ENCODE measurements around the gene NINJ1. TPM values are rescaled to one million over a fixed set of nuclear protein-coding genes. Genes with fewer than 3 reads are reported as not detected.

The NINJ1 gene
- total RNA-seq, 4 donors from 2014 or later: 20.6 to 87.4 (median 44.2) TPM

DNA sequence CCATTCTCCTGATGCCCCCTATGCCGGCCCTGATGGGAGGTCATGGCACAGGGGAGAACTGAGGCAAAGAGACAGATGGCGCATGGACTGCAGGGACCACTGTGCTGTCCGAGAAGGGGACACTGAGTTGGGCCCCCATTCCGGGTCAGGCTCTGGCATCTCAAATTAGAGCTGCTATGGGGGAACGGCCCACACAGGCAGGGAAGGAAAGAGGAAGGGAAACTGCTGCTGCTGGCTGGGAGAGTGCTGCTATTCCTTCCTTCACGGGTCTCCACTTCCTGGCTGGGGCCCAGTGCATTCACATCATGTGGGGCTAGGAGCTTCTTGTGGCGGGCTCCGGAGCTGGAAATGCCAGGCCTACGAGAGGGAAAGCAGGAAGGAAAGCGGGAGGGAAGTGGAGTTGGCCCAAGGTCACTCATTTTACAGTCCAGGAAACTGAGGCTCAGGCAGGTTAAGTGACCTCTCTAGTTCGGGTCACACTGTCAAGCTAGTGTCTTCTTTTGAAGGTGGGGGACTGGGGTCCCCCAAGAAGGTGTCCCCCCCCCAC lies 39.3 kb downstream of the NINJ1 start:
- Histone ChIP-seq H3K27me3 (no peaks in the 10 kb centered on the region), H3K27ac (peak overlapping the region; percentile 98), H3K4me1 (peaks cover 6 to 25% of the 10 kb centered on the region in 2 donors), H3K4me3 (peak overlapping the region; percentile 51 to 53), H3K9me3 (peaks cover 0 to 5% of the 10 kb centered on the region in 2 donors), H3K36me3 (no peaks in the 10 kb centered on the region)
- intact Hi-C loops (cut with DNase I; ENCODE audit: low total_unique reads): no loop called here
- TF ChIP-seq, protein P1, sequence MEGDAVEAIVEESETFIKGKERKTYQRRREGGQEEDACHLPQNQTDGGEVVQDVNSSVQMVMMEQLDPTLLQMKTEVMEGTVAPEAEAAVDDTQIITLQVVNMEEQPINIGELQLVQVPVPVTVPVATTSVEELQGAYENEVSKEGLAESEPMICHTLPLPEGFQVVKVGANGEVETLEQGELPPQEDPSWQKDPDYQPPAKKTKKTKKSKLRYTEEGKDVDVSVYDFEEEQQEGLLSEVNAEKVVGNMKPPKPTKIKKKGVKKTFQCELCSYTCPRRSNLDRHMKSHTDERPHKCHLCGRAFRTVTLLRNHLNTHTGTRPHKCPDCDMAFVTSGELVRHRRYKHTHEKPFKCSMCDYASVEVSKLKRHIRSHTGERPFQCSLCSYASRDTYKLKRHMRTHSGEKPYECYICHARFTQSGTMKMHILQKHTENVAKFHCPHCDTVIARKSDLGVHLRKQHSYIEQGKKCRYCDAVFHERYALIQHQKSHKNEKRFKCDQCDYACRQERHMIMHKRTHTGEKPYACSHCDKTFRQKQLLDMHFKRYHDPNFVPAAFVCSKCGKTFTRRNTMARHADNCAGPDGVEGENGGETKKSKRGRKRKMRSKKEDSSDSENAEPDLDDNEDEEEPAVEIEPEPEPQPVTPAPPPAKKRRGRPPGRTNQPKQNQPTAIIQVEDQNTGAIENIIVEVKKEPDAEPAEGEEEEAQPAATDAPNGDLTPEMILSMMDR (IDR thresholded peaks at IDR 0.05): no peak
- TF ChIP-seq POLR2A (IDR thresholded peaks at IDR 0.05): no peak
- DNase-seq: peak; percentile 61 to 70

DNA sequence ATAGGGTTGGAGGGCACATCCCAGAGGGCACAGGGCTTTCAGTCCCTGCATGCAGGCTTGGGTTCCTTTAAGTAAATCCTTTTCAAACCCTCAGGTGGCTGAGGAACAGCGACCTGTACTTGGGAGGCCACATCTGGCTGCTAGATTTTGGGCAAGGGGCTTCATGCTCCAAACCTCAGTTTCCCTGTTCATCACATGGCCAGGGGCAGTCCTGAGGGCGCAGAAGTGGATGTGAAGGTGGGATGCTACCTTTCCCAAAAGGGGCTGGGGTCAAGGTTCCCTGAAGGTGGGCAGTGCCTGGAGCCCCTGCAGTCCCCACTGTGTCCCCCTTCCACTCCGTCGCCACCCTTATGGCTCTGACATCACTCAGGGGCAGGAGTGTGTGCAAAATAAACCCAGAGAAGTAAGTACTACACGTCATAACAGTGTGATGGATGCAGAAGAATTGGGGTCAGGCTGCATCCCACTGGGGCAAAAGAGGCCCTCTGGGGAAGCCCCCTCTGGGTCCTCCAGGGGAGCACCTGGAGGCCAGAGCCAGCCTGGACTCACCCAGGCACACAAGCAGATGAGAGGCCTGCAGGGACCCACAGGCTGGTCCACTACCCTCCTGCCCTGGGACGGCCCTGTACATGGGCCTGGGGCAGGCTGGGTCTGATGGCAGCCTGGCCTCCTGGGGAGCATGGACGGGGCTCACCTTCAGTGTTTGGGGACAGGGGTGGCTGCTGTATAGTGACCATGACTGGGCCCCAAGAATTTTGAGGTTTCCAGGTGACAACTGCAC lies 40.0 kb downstream of the NINJ1 start:
- Histone ChIP-seq H3K36me3 (no peaks in the 10 kb centered on the region), H3K4me3 (no peak overlapping the region), H3K9me3 (peaks cover 0 to 5% of the 10 kb centered on the region in 2 donors), H3K27me3 (no peaks in the 10 kb centered on the region), H3K27ac (peak overlapping the region; percentile 98), H3K4me1 (peaks cover 2 to 21% of the 10 kb centered on the region in 2 donors)
- TF ChIP-seq, protein P1 (IDR thresholded peaks at IDR 0.05): no peak
- TF ChIP-seq POLR2A (IDR thresholded peaks at IDR 0.05): no peak
- DNase-seq: peak; percentile 24
- intact Hi-C loops (cut with DNase I; ENCODE audit: low total_unique reads): no loop called here

DNA sequence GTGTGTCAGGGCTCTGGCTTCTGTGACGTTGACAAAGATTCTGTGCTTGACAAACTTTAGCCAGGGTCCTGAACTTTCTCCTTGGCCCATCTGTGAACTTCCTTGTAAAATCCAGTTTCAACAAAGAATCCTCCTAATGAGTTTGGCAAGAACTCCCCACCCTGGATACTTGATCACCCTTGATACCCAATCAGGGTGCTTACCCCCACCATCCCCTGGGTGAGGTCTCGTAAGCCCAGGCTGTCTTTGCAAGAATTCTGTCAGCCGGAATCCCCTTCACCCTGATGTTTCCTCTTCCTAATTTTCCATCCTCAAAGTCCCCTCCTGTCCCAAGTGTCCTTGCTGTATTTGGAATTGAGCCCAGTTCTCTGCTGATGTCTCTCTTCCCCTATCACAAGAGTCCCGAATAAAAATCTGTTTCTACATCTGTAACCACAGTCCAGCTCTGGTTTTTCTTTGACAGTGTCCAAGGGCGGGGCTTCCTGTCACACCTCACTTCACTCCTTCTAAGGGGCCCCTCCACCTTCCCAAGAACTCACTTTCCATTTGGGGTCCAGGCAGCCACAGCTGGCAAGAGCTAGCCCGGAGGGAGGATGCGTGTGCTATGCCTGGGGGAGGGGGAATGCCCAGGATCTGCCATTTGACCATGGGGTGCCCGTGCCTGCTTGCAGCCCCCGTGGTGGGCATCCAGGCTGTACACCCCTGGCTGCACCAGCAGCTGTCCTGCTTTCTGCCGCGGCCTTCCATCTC lies 40.7 kb downstream of the NINJ1 start:
- Histone ChIP-seq H3K36me3 (no peaks in the 10 kb centered on the region), H3K4me1 (peaks cover 0 to 14% of the 10 kb centered on the region in 2 donors), H3K4me3 (no peak overlapping the region), H3K27ac (peak overlapping the region; percentile 63 to 98), H3K27me3 (no peaks in the 10 kb centered on the region), H3K9me3 (peaks cover 0 to 5% of the 10 kb centered on the region in 2 donors)
- intact Hi-C loops (cut with DNase I; ENCODE audit: low total_unique reads): no loop called here
- TF ChIP-seq, protein P1 (IDR thresholded peaks at IDR 0.05): no peak
- TF ChIP-seq POLR2A (IDR thresholded peaks at IDR 0.05): no peak
- DNase-seq: peak; percentile 14 to 17

DNA sequence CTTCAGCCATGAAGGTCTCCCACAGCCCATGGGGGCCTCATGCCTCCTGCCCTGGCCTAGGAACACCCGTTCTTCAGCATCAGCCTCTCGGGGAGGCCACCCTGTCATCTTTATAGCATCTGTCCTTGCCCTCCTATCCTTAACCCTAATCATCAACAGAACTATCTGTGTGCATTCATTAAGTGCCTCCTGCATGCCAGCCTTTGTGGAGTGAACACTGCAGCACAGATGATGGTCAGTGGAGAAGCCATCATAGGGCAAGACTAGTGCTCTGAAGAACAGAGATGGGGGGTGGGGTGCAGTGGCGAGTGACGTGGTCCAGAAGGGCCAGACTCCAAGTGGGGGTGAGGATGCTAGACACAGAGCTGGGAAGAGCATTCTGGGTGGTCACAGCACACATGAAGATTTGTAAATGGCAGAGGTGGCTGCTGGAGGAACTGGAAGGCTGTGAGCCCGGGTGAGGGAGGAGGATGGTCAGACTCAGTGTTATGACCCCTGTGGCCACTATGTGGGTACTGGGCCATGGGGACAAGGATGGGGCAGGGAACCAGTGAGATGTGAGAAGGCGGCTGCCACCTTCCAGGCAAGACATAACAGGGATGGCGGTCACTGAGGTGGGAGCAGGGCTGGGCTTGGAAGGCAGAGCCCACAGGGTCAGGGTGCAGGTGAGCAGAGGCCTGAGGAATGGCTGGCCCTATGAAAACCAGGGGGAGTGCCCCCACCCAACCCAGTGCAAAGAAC lies 41.6 kb downstream of the NINJ1 start:
- Histone ChIP-seq H3K36me3 (no peaks in the 10 kb centered on the region), H3K4me1 (peaks cover 0 to 5% of the 10 kb centered on the region in 2 donors), H3K27me3 (no peaks in the 10 kb centered on the region), H3K4me3 (no peak overlapping the region), H3K27ac (peak overlapping the region; percentile 63 to 98), H3K9me3 (peaks cover 0 to 5% of the 10 kb centered on the region in 2 donors)
- DNase-seq: peak; percentile 15
- intact Hi-C loops (cut with DNase I; ENCODE audit: low total_unique reads): no loop called here
- TF ChIP-seq, protein P1 (IDR thresholded peaks at IDR 0.05): no peak
- no peak for TF ChIP-seq POLR2A (IDR thresholded peaks at IDR 0.05)
